HEK293 (cell line): Measurements from ENCODE around the gene CARMIL3.
A peak's percentile ranks its signal among the peaks of the same experiment; 100 is the strongest.

Experiments used
- CTCF ChIA-PET: fragments of 350-600 bp; formaldehyde crosslinking; extraction: SDS; loops from one replicate; lab custom pipeline; 2021; ENCODE audit warnings: antibody characterized with exemption; lab: Yijun Ruan, JAX
- POLR2A ChIA-PET: fragments of 300-600 bp; formaldehyde crosslinking; extraction: SDS; loops from one replicate; lab custom pipeline; 2020; ENCODE audit warnings: antibody characterized with exemption, inconsistent platforms; lab: Yijun Ruan, JAX
- H3K27ac ChIP-seq: fragments of 200-500 bp; sonication (Bioruptor generic); 2 replicates; pipeline ENCODE4 v1.5.1; 2014; ENCODE audit warnings: low read depth, low read length, control low read depth, inconsistent platforms; ENCODE audit errors: extremely low read depth
- H3K36me3 ChIP-seq, 2 experiments: fragments of 200-500 bp in 1 of 2; sonication (Bioruptor generic) in 1 of 2; 1 replicate in 1 of 2; 2 replicates in 1 of 2; pipeline ENCODE4 v1.5.1; 2014 to 2017; ENCODE audit warnings: inconsistent platforms in 2 of 2, low read length in 2 of 2; ENCODE audit not compliant: control insufficient read depth in 2 of 2, insufficient read depth in 1 of 2
- H3K4me1 ChIP-seq: fragments of 200-500 bp; sonication (Bioruptor generic); 2 replicates; pipeline ENCODE4 v1.5.1; 2014; ENCODE audit warnings: mild to moderate bottlenecking, low read length, inconsistent platforms; ENCODE audit not compliant: control insufficient read depth, insufficient read depth
- H3K4me3 ChIP-seq: 2 replicates; pipeline ENCODE4 v1.5.1; 2011; ENCODE audit warnings: low read depth, mild to moderate bottlenecking, control low read depth, low read length, moderate library complexity
- H3K9me3 ChIP-seq: fragments of 200-500 bp; sonication (Bioruptor generic); 2 replicates; pipeline ENCODE4 v1.5.1; 2014; ENCODE audit warnings: low read depth, low read length, inconsistent platforms; ENCODE audit not compliant: control insufficient read depth, insufficient read depth
- GLIS2 ChIP-seq: fragments of 450-650 bp; formaldehyde crosslinking; IDR thresholded peaks from 2 replicates; pipeline ENCODE4 v1.5.1; 2016; ENCODE audit warnings: missing biosample characterization, missing genetic modification characterization
- KLF16 ChIP-seq: fragments of 450-650 bp; formaldehyde crosslinking; IDR thresholded peaks from 2 replicates; pipeline ENCODE4 v1.5.1; 2017; ENCODE audit warnings: missing biosample characterization, missing genetic modification characterization
- MEIS1 ChIP-seq: sonication (generic); formaldehyde crosslinking; IDR thresholded peaks from 2 replicates; pipeline ENCODE4 v1.8.1; 2022; ENCODE audit warnings: missing genetic modification reagents, mild to moderate bottlenecking, borderline replicate concordance
- SALL2 ChIP-seq: fragments of 450-650 bp; formaldehyde crosslinking; IDR thresholded peaks from 2 replicates; pipeline ENCODE4 v1.5.0; 2017; ENCODE audit warnings: missing biosample characterization, mild to moderate bottlenecking, missing genetic modification characterization, borderline replicate concordance
- SCRT2 ChIP-seq: fragments of 450-650 bp; formaldehyde crosslinking; IDR thresholded peaks from 2 replicates; pipeline ENCODE4 v1.5.1; 2016; ENCODE audit warnings: missing biosample characterization, missing genetic modification characterization
- ZBTB1 ChIP-seq: fragments of 450-650 bp; formaldehyde crosslinking; IDR thresholded peaks from 2 replicates; pipeline ENCODE4 v1.5.1; 2016; ENCODE audit warnings: missing biosample characterization, missing genetic modification characterization
- ZBTB8A ChIP-seq: fragments of 450-650 bp; formaldehyde crosslinking; IDR thresholded peaks from 2 replicates; pipeline ENCODE4 v1.5.1; 2016; ENCODE audit warnings: missing biosample characterization, missing genetic modification characterization
- ZNF121 ChIP-seq: fragments of 450-650 bp; formaldehyde crosslinking; IDR thresholded peaks from 2 replicates; pipeline ENCODE4 v1.5.1; 2016; ENCODE audit warnings: missing biosample characterization, missing genetic modification characterization
- ZNF341 ChIP-seq: fragments of 450-650 bp; formaldehyde crosslinking; IDR thresholded peaks from 2 replicates; pipeline ENCODE4; 2016; ENCODE audit warnings: low read depth, missing biosample characterization, missing genetic modification characterization
- ZNF366 ChIP-seq: fragments of 450-650 bp; formaldehyde crosslinking; conservative IDR thresholded peaks from 2 replicates; pipeline ENCODE4 v1.5.1; 2016; ENCODE audit warnings: missing biosample characterization, missing genetic modification characterization
- ZNF416 ChIP-seq: fragments of 450-650 bp; formaldehyde crosslinking; IDR thresholded peaks from 2 replicates; pipeline ENCODE4 v1.5.1; 2016; ENCODE audit warnings: missing biosample characterization, missing genetic modification characterization
- ZNF510 ChIP-seq: fragments of 450-650 bp; formaldehyde crosslinking; IDR thresholded peaks from 2 replicates; pipeline ENCODE4 v1.5.1; 2018; ENCODE audit warnings: mild to moderate bottlenecking, missing genetic modification characterization, missing biosample characterization; ENCODE audit not compliant: insufficient replicate concordance
- ZNF654 ChIP-seq: fragments of 450-650 bp; formaldehyde crosslinking; IDR thresholded peaks from 2 replicates; pipeline ENCODE4 v1.5.1; 2016; ENCODE audit warnings: low read depth, missing biosample characterization, missing genetic modification characterization
- ZNF658 ChIP-seq: fragments of 450-650 bp; formaldehyde crosslinking; IDR thresholded peaks from 2 replicates; pipeline ENCODE4; 2016; ENCODE audit warnings: missing biosample characterization, missing genetic modification characterization
- TF ChIP-seq, protein P1 (sequence below): fragments of 450-650 bp; formaldehyde crosslinking; IDR thresholded peaks from 2 replicates; pipeline ENCODE4 v1.5.0; 2017; ENCODE audit warnings: missing biosample characterization, missing genetic modification characterization, borderline replicate concordance
- TF ChIP-seq, protein P2 (sequence below): fragments of 450-650 bp; formaldehyde crosslinking; IDR thresholded peaks from 2 replicates; pipeline ENCODE4 v1.5.1; 2016; ENCODE audit warnings: missing biosample characterization, missing genetic modification characterization, low read depth
- TF ChIP-seq, protein P3 (sequence below): fragments of 450-650 bp; formaldehyde crosslinking; IDR thresholded peaks from 2 replicates; pipeline ENCODE4 v1.5.1; 2016; ENCODE audit warnings: missing biosample characterization, missing genetic modification characterization
- TF ChIP-seq, protein P4 (sequence below): fragments of 450-650 bp; formaldehyde crosslinking; IDR thresholded peaks from 2 replicates; pipeline ENCODE4 v1.5.1; 2016; ENCODE audit warnings: missing biosample characterization, missing genetic modification characterization

Gene CARMIL3

DNA sequence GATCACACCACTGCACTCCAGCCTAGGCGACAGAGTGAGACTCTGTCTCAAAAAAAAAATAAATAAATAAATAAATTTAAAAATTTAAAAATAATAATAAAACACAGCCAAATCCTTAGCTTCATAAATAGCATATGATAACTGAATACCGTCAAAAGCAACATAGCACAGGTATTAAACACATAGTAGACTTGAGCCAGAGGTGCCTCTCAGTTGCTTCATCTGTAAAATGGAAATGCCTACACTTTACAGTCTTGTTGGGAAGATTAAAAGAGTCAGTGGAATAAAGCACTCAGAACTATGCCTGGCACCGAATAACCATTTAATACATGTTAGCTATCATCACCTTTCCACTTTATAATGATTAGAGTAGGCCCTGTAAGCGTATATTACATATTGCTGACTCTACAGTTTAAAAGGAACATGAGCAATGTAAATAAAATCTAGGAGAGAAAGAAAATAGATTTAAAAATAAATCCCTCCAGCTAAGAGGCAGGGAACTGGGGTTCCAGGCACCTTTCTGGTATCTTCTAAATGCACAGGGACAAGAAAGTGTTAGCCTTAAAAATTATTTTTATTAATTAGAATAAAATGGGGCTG lies 55.0 kb downstream of the CARMIL3 start (continued):
- no peak for TF ChIP-seq ZNF658 (tag by site-specific recombination)
- TF ChIP-seq KLF16 (tag by site-specific recombination): no peak

DNA sequence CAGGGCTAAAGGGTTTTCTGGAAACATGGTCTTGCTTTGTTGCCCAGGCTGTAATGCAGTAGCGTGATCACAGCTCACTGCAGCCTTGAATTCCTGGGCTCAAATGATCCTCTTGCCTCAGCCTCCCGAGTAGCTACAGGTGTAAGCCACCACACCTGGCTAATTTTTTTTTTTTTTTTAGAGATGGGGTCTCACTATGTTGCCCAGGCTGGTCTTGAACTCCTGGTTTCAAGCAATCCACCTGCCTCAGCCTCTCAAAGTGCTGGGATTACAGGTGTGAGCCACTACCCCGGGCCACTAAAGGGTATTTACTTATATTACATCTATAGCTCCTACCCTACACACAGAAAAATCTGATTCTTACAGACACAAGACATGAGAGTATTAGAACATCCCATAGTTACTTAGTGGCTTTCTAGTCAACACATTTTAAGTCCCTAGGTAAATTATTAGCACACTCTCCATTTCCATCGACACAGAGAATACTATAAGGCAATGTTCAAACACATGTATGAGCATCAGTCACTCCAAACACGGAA lies 56.6 kb downstream of the CARMIL3 start:
- H3K36me3 ChIP-seq: peaks cover 0 to 7% of the 10 kb centered on the region in 2 experiments; a peak in 2 of 3 replicates
- POLR2A ChIA-PET: interaction anchor here (0.8 to 7.1 kb wide), 9 partner anchors 14 to 80 kb away, joined by 3 to 56 read pairs (median 5); partner anchors contain the start of genes EMC9, IPO4, IRF9 and PCK2
- no peak for TF ChIP-seq GLIS2 (tag by site-specific recombination)
- peak; percentile 93 for TF ChIP-seq ZNF121 (tag by site-specific recombination)
- TF ChIP-seq, protein P1, sequence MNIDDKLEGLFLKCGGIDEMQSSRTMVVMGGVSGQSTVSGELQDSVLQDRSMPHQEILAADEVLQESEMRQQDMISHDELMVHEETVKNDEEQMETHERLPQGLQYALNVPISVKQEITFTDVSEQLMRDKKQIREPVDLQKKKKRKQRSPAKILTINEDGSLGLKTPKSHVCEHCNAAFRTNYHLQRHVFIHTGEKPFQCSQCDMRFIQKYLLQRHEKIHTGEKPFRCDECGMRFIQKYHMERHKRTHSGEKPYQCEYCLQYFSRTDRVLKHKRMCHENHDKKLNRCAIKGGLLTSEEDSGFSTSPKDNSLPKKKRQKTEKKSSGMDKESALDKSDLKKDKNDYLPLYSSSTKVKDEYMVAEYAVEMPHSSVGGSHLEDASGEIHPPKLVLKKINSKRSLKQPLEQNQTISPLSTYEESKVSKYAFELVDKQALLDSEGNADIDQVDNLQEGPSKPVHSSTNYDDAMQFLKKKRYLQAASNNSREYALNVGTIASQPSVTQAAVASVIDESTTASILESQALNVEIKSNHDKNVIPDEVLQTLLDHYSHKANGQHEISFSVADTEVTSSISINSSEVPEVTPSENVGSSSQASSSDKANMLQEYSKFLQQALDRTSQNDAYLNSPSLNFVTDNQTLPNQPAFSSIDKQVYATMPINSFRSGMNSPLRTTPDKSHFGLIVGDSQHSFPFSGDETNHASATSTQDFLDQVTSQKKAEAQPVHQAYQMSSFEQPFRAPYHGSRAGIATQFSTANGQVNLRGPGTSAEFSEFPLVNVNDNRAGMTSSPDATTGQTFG (tag by site-specific recombination): no peak
- H3K9me3 ChIP-seq: no peaks in the 10 kb centered on the region
- CTCF ChIA-PET: interaction anchor here (0.6 to 8.9 kb wide), 32 partner anchors 8 to 476 kb away, joined by 3 to 163 read pairs (median 4); partner anchors contain the start of genes CARMIL3, CHMP4A, EMC9 and IRF9
- no peaks in the 10 kb centered on the region for H3K4me1 ChIP-seq
- H3K27ac ChIP-seq: no peak overlapping the region
- no peak overlapping the region for H3K4me3 ChIP-seq

- POLR2A ChIA-PET: interaction anchor here (0.5 to 7.1 kb wide), 7 partner anchors 12 to 399 kb away, joined by 3 to 56 read pairs (median 5); partner anchors contain the start of genes EMC9, PCK2 and PSME1
- TF ChIP-seq, protein P2, sequence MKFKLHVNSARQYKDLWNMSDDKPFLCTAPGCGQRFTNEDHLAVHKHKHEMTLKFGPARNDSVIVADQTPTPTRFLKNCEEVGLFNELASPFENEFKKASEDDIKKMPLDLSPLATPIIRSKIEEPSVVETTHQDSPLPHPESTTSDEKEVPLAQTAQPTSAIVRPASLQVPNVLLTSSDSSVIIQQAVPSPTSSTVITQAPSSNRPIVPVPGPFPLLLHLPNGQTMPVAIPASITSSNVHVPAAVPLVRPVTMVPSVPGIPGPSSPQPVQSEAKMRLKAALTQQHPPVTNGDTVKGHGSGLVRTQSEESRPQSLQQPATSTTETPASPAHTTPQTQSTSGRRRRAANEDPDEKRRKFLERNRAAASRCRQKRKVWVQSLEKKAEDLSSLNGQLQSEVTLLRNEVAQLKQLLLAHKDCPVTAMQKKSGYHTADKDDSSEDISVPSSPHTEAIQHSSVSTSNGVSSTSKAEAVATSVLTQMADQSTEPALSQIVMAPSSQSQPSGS (tag by site-specific recombination): 0 out of 2 replicates have a peak, but pooled peaks have one; percentile 34
- no peak for TF ChIP-seq ZNF366
- TF ChIP-seq, protein P3, sequence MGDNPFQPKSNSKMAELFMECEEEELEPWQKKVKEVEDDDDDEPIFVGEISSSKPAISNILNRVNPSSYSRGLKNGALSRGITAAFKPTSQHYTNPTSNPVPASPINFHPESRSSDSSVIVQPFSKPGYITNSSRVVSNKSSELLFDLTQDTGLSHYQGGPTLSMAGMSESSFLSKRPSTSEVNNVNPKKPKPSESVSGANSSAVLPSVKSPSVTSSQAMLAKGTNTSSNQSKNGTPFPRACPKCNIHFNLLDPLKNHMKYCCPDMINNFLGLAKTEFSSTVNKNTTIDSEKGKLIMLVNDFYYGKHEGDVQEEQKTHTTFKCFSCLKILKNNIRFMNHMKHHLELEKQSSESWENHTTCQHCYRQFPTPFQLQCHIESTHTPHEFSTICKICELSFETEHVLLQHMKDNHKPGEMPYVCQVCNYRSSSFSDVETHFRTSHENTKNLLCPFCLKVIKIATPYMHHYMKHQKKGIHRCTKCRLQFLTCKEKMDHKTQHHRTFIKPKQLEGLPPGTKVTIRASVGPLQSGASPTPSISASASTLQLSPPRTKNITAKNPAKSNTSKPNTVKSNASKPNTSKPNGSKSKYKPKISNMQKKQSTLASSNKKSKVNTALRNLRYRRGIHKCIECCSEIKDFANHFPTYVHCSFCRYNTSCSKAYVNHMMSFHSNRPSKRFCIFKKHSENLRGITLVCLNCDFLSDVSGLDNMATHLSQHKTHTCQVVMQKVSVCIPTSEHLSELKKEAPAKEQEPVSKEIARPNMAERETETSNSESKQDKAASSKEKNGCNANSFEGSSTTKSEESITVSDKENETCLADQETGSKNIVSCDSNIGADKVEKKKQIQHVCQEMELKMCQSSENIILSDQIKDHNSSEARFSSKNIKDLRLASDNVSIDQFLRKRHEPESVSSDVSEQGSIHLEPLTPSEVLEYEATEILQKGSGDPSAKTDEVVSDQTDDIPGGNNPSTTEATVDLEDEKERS (tag by site-specific recombination): no peak
- Histone ChIP-seq H3K36me3 (no peaks in the 10 kb centered on the region), H3K9me3 (no peaks in the 10 kb centered on the region), H3K4me1 (no peaks in the 10 kb centered on the region), H3K4me3 (no peak overlapping the region), H3K27ac (no peak overlapping the region)
- CTCF ChIA-PET: interaction anchor here (0.6 to 8.9 kb wide), 13 partner anchors 9 to 821 kb away, joined by 3 to 163 read pairs (median 5); partner anchors contain the start of genes IRF9 and PCK2
Measured at GRCh38 chr14:24110060-24110459, 58.3 kb downstream of the CARMIL3 start.

DNA sequence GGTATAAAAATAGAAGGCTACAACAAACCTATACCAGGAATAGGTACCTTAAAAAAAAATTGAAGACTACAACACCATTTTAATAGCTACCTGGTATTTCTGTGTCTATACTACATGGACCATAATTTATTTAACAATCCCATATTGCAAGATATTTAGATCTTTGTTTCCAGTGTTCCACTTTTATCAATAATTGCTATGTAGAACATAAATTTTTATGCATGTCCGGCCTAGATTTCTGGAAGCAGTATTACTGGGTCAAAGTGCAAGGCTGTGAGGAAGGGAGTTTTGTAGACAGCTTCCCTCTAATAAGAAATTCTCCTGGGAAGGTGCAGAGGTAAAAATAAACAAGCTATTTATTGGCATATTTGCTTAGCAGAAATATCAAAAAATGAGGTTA lies 58.7 kb downstream of the CARMIL3 start:
- POLR2A ChIA-PET: interaction anchor here (0.5 to 7.1 kb wide), 4 partner anchors 13 to 267 kb away, joined by 3 to 56 read pairs (median 6); partner anchors contain the start of gene PCK2
- no peak overlapping the region for H3K4me3 ChIP-seq
- H3K27ac ChIP-seq: no peak overlapping the region
- CTCF ChIA-PET: interaction anchor here (0.5 to 8.9 kb wide), 8 partner anchors 17 to 296 kb away, joined by 3 to 163 read pairs (median 4); partner anchors contain the start of genes EMC9, IRF9 and PCK2
- H3K4me1 ChIP-seq: no peaks in the 10 kb centered on the region
- H3K9me3 ChIP-seq: no peaks in the 10 kb centered on the region
- H3K36me3 ChIP-seq: no peaks in the 10 kb centered on the region
- TF ChIP-seq SCRT2 (tag by site-specific recombination) (no peak), ZBTB1 (no peak), ZNF416 (tag by site-specific recombination) (no peak), ZNF510 (no peak), SALL2 (tag by site-specific recombination) (no peak), MEIS1 (no peak), ZNF654 (tag by site-specific recombination) (no peak), ZNF341 (tag by site-specific recombination) (no peak), ZBTB8A (tag by site-specific recombination) (no peak)
- TF ChIP-seq, protein P4, sequence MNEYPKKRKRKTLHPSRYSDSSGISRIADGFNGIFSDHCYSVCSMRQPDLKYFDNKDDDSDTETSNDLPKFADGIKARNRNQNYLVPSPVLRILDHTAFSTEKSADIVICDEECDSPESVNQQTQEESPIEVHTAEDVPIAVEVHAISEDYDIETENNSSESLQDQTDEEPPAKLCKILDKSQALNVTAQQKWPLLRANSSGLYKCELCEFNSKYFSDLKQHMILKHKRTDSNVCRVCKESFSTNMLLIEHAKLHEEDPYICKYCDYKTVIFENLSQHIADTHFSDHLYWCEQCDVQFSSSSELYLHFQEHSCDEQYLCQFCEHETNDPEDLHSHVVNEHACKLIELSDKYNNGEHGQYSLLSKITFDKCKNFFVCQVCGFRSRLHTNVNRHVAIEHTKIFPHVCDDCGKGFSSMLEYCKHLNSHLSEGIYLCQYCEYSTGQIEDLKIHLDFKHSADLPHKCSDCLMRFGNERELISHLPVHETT (tag by site-specific recombination): no peak
